Stimulated activated CD8-positive, alpha-beta memory T cell treated with anti-CD3 and anti-CD28 coated beads, Interleukin-7, amount 100 ng/mL, for 48 hours (primary cell): ENCODE measurements around the gene NAGLU.

Experiments
- DNase-seq, 2 donors: peaks; one replicate each; pipeline ENCODE4 v3.0.0-alpha.2; 2020; ENCODE audit warnings: low read depth in 1 of 2; ENCODE audit errors: extremely low read depth in 1 of 2

Gene NAGLU

DNA sequence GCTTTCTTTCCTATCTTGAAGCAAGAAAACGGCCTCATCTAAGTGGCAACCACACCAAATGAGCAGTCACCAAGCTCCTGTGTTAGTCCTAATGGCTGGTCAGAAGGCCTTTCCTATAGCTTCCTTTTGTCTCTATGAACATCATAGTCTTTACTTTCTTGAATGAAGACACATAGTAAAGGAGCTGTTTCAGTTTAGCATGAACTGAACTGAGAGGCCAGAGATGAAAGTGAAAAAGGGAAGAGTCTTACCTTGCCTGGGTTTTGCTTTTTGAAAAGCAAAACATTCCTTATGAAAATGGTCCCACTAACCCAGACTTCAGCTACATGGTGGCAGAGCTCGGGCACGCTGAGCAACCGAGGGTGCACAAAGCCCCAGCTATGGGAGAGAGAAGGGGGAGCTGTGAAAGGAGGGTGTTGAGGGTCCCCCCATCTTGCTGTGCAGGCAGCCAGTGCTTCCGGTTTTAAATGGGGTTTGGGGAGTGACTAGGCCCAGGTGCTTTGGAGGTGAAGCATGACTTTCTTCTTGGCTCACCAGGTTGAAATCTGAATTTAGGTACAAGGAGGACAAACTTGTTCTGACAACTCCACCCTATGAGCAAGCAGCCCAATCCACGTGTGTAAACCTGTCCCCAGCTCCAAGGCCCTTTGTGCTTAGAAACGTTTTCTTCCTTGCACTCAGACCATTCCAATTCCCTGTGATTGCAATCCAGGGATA, 50.6 kb downstream of the NAGLU start:
- DNase-seq: no peak

DNA sequence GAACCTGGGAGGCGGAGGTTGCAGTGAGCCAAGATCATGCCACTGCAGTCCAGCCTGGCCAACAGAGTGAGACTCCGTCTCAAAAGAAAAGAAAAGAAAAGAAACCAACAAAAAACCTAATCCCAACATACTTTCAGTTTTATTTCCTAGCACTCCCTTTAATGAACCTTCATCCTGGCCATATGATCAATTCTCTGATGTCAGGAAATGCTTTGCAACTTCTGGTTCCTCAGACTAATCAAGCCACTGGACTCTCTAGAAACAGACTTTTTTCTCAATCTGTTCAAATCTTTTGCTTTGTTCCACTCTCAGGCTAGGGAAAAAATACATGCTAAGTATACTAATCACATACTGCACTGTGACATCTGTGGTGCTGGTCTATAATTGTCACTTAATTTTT, 54.8 kb downstream of the NAGLU start:
- no peak for DNase-seq

DNA sequence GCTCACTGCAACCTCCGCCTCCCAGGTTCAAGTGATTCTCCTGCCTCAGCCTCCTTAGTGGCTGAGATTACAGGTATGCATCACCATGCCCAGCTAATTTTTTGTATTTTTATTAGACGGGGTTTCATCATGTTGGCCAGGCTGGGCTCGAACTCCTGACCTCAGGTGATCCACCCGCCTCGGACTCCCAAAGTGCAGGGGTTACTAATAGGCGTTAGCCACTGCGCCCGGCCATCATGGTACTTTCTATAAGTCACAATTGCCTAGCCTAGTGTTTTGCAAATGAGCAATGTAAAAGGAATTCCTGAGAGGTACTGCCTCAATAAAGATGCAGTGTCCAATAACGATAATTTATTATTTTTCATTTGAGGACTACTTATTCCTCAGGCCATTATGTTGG, 55.4 kb downstream of the NAGLU start:
- no peak for DNase-seq
